Gastroesophageal sphincter (tissue), 3 donors: ENCODE data around the gene TRIM4.

Experiments used
- CTCF ChIP-seq, 4 experiments: fragments of 200-600 bp in 2 of 4; fragments of 450-650 bp in 2 of 4; sonication (generic) in 1 of 4; IDR thresholded peaks; one replicate each; pipeline ENCODE4 v1.5.1; 2017 to 2019; ENCODE audit warnings: antibody characterized with exemption in 4 of 4, mild to moderate bottlenecking in 2 of 4, moderate library complexity in 2 of 4
- POLR2A ChIP-seq, 2 donors: fragments of 450-650 bp; IDR thresholded peaks; one replicate each; pipeline ENCODE4 v1.6.1; 2017; ENCODE audit warnings: antibody characterized with exemption in 2 of 2, mild to moderate bottlenecking in 2 of 2, moderate library complexity in 1 of 2
- POLR2AphosphoS5 ChIP-seq: sonication (generic); formaldehyde crosslinking; IDR thresholded peaks from one replicate; pipeline ENCODE4 v1.6.1; 2017; ENCODE audit warnings: antibody characterized with exemption

GRCh38 chr7:99881370-99881769 lies 38.0 kb downstream of the TRIM4 start:
- no peak for TF ChIP-seq POLR2A (IDR thresholded peaks at IDR 0.05)
- TF ChIP-seq POLR2AphosphoS5, result no peak
- no peak for TF ChIP-seq CTCF (IDR thresholded peaks at IDR 0.05)
